Dedifferentiated amniotic fluid mesenchymal stem cell (primary cell): ENCODE results near the gene FCSK.
"Not testable (repeated sequence)": the region's sequence is repeated elsewhere in the genome, so short reads cannot be mapped to it uniquely, and the experiment has no call there.

Experiments
- DNase-seq: peaks from one replicate; pipeline ENCODE4 v3.0.0-alpha.2; 2016; ENCODE audit errors: extremely low spot score

FCSK gene

DNA sequence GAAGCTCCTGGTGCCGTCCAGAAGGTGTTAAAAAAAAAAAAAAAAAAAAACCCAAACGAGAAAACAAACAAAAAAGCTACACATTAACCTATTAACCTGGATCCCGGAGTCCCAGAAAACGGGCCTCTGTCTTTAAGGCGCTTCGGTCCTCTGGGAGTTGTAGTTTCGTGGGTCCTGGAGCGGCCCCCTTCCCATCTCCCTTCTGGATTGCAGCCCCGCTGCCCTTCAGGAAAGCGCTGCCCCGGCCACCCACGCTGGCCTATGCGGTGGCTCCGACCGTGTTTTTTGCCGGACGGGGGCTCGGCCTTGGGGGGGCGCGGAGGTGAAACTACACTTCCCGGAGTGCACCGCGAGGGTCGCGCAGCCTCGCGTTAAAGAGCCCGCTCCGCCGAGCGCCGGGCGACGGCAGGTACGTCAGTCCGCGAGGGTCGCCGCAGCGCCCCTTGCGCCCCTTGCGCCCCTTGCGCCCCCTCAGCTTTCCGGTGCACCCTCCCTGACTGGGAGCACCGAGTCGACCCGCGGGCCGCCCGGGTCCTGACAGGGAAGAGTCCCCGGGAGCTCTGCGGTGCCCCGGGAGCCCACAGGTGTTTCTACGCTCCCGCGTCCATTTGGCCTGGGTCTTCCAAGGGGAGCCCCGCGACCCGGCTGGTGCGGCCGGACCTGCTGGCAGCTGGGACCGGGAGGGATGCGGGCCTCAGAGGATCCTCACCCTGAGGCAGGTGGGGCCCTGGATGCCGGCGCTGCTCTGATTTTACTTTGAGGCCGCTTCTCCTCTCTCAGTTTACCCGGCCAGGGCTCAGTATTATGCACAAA is at the start of gene FCSK:
Gene FCSK, plus strand, starts transcription at position 374 of the 813 bp plus-strand sequence. CDS start 8,596 bp downstream, outside the sequence.
- DNase-seq, result peak; percentile 36

DNA sequence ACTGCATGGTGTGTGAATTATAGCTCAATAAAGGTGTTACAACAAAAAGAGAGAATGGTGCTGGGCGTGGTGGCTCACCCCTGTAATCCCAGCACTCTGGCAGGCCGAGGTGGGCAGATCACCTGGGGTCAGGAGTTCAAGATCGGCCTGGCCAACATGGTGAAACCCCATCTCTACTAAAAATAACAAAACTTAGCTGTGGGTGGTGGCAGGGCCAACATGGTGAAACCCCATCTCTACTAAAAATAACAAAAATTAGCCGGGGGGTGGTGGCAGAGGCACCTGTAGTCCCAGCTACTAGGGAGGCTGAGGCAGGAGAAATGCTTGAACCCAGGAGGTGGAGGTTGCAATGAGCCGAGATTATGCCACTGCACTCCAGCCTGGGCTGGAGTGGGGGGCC is 48.3 kb upstream of the FCSK start:
- DNase-seq, result not testable (repeated sequence)

GRCh38 chr16:70407811-70408274 is 46.6 kb upstream of the FCSK start:
- DNase-seq, result no peak

DNA sequence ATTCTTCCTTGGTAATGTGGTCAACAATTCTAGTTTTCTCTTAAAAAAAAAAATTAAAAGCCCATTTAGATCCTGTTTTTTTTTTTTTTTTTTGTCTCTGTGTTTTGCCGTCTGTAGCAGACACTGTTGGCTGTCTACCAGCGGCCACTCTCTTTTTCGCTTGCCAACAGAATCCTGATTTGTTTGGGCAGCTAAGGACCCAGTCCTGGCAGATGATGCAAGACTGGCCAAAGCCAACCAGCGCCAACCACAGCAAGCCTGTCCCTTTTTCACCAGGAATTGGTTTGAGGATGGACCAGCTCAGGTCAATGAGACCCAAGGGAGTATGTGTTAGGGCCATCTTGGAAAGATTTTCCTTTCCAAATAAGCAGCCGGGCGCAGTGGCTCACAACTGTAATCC is 43.7 kb upstream of the FCSK start:
- no peak for DNase-seq

DNA sequence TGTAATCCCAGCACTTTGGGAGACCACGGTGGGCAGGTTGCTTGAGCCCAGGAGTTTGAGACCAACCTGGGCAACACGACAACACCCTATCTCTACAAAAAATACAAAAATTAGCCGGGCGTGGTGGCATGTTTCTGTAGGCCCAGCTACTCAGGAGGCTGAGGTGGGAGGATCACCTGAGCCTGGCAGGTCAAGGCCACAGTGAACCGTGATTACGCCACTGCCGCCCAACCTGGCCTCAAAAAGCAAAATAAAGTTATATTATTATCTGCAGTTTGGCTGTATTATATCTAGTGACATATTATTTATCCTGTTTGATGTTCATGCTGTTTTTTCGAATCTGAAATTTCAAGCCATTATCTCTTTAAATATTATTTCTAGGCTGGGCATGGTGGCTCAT is 42.0 kb upstream of the FCSK start:
- no peak for DNase-seq

DNA sequence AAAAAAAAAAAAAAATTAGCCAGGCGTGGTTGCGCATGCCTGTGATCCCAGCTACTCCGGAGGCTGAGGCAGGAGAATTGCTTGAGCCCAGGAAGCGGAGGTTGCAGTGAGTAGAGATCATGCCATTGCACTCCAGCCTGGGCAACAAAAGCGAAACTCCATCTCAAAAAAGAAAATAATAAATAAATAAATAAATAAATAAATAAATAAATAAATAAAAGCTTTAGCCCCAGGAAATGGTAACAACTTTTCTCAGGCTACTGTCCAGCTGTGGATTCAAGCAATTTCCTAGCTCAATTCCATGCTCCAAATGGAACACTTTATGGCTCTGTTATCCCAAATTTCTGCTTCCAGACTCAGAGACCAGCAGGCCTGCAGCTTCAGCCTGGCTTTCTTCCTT is 40.8 kb upstream of the FCSK start:
- DNase-seq, result not testable (repeated sequence)

DNA sequence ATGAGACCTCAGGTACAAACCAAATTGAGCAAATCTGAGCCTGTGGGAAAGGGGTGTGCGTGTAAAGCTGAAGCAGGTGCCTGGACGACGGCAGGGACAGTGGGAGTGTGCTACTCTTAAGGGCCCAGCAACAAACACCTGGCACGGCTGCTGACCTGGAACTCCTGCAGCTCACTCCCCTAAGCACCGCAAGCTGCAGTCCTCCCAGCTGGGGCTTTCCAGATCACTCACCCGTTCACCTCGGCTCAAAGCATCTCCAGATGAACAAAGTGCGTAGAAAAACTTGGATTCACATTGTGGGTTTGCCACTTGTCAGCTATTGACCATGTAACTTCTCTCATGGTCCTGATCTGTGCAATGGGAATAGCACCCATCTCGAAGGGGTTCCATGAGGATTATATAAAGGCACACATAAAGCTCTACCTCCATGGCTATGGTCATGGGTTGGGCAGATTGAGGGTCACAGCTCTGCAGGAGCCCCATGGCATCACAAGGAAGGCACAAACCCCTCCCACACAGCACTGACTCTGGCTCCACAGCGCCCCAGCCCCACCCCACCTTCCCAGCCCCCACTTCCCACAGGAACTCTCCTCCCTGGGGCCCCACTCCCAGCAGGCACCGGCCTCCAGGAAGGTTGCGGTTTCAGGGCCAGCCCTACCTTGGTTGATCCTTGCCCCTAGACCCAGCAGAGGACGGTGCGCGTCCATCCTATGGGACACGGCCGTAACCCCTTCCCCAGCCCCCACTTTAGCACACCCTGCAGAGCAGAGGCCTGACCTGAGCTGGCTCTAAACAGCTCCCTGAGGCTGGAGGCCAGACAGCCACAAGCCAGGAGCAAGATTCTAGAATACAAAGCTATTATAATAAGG is 37.4 kb upstream of the FCSK start:
- no peak for DNase-seq

DNA sequence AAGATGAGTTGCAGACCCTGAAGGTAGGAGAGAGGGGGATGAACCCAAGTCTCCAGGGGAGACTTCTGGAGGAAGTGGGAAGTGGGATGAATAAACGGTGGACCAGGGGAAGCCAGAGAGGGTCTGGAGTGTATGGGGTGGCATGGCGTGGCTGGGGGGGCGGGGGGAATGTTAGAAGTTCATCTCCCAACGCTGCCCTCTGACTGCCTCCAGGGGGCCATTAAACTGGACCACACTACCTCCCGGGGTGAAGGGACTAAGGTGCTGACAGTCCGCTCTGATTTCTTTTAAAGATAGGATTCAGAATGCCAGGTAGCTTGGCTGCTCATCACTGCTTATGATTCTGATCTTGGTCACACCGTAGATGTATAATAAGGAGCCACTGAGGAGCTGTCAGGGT is 36.7 kb upstream of the FCSK start:
- DNase-seq, result no peak

DNA sequence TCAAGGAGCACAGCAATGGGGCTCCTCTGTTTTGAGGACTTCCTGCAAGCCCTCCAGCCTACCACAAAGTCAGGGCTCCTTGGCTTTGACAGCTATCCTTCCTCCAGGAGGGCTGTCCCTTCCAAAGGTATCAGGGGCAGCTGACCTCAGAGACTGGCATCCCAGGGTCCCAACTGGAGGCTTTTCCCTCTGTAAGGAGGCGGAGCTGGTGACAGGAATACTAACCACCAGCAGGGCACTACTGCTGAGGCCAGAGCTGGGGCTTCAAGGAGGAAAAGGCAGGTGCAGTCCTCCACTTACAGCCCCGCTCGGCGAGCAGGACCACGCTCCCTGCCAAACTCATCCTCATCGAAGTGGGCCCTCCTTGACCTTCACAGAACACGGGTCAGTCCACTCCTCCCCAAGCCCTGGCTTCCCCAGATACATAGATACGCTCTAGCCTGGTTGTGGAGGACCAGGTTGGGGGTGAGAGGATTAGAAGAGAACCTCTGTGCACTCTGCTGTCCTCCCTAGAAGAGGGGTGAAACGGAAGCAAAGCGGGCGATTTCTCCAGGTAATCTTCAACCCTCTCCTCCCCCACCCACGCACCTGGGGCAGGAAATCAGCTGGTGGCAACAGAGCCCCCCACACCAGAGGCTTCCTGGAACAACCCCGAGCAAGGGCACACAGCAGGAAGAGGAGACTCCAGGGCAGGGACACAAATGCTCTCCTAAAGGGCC is 36.0 kb upstream of the FCSK start:
- no peak for DNase-seq

DNA sequence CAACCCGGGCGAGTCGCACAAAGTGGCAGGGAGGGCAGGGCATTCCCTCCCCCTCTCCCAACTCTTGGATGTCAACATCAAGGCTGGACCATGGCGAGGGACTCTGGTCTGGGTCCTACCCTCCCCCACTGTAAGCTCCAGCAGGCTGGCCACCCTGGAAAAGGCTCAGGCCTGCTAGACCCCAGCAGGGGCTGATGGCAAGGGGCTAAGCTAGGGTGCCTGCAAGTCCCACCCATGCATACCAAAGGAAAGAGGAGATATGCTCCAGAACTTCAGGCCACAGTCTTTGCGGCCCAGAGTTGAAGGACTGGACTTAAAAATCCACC is 35.4 kb upstream of the FCSK start:
- DNase-seq, result no peak

GRCh38 chr16:70419384-70420327 is 34.7 kb upstream of the FCSK start:
- no peak for DNase-seq

DNA sequence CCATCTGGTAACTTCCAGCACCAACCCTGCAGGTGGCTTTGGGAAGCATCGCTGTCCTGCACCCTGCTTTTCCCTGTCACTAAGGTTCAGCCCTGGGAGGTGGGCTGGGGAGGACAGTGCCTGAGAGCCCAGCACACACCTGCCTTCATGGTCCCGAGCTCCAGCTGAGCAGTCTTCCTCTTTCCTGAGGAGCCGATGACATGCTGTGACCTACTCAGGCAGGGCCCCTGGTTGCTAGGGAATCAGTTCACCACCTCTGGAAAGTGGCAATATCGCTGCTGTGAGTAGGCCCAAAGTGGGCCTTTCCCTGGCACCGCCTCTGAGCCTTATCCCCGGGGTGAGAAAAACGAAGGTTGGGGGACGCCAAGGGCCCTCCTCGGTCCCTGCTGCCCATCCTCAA is 33.4 kb upstream of the FCSK start:
- no peak for DNase-seq

DNA sequence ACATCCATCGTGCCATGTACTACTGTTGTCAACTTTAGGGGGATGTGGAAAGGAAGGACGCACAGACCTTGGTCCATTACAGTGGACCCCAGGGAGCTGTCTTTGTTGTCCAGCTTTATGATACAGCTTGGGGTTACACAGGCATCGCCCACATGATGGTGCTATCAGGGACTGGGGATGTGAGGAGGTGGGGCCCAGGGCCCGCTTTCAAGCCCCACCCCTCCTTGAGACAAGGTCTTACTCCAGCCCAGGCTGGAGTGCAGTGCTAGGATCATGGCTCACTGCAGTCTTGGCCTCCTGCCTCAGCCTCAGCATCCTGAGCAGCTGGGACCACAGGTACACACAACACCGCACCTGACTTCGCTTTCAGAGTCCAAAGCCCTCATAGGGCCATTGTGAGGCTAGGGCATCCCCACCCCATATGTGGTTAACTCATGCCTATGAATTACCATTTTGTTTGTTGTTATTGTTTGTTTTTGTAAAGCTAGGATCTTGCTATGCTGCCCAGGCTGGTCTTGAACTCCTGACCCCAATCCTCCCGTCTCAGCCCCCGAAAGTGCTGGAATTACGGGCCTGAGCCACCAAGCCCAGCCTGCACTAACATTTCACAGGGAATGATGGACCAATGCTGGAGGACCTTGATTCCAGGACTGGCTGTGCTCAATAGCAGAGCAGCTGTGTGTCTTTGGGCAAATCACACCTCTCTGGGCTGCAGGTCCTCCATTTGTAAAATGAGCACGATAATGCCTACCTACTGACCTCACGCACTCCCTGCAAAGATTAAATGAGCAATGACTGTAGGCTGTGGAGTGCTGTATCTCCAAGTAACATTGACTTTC is 32.7 kb upstream of the FCSK start:
- no peak for DNase-seq

- no peak for DNase-seq
Observed at GRCh38 chr16:70422543-70422942, 31.9 kb upstream of the FCSK start.

GRCh38 chr16:70427786-70428177 is 26.6 kb upstream of the FCSK start:
- DNase-seq, result no peak

- DNase-seq, result peak; percentile 86
Observed at GRCh38 chr16:70428178-70428998, 26.0 kb upstream of the FCSK start.

DNA sequence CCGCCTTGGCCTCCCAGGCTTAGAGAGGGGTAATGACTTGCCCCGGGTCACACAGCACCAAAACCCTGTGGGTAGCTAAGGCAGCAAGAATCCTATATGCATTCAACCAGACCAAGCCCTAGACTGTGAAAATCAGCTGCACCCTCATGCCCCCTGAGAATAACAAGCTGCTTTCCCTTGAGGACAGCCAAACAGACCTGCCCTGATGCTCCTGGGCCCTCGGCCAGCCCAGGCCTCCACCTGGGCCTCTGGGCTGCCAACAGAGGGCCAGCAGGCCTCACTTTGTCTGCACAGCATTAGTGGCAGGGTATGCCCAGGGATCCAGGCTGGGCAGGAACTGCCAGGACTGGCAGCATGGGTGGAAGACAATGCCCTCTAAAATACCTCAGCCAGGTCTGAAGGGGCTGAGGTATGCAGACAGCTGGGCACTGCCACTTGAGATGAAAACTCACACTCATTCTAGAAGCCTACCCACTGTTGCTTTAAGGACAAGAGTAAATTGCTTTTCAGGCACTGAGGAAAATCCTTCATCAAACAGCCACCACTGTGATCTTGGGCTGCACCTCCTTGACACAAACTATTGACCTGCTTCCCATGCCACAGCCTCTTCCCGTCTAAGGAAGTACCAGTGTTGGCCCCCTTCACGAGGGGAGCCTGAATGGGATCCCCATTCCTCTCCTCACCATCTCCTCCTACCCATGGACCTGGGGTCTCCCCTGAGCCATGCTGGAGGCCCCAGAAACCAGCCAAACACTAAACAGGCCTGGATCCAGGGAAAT is 24.3 kb upstream of the FCSK start:
- DNase-seq, result no peak

- DNase-seq, result no peak
Observed at GRCh38 chr16:70430667-70431536, 23.5 kb upstream of the FCSK start.
